Activated CD4-positive, alpha-beta T cell treated with anti-CD3 and anti-CD28 coated beads for 48 hours (primary cell): Measurements from ENCODE around the gene ZDHHC8.

ENCODE experiments used
- DNase-seq: peaks from one replicate; pipeline ENCODE4 v3.0.0-alpha.2; 2020

Gene ZDHHC8, protein sequence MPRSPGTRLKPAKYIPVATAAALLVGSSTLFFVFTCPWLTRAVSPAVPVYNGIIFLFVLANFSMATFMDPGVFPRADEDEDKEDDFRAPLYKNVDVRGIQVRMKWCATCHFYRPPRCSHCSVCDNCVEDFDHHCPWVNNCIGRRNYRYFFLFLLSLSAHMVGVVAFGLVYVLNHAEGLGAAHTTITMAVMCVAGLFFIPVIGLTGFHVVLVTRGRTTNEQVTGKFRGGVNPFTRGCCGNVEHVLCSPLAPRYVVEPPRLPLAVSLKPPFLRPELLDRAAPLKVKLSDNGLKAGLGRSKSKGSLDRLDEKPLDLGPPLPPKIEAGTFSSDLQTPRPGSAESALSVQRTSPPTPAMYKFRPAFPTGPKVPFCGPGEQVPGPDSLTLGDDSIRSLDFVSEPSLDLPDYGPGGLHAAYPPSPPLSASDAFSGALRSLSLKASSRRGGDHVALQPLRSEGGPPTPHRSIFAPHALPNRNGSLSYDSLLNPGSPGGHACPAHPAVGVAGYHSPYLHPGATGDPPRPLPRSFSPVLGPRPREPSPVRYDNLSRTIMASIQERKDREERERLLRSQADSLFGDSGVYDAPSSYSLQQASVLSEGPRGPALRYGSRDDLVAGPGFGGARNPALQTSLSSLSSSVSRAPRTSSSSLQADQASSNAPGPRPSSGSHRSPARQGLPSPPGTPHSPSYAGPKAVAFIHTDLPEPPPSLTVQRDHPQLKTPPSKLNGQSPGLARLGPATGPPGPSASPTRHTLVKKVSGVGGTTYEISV

GRCh38 chr22:20131597-20131858 is at the start of gene ZDHHC8:
TSS of gene ZDHHC8 (plus strand) at chr22:20131804. CDS start at chr22:20131948, 144 bp downstream.
- DNase-seq, result peak; percentile 43

GRCh38 chr22:20083157-20083890 is 48.3 kb upstream of the ZDHHC8 start:
- DNase-seq, result no peak

- DNase-seq, result no peak
Measured at GRCh38 chr22:20083891-20084546, 47.6 kb upstream of the ZDHHC8 start.

GRCh38 chr22:20084547-20085413 is 46.8 kb upstream of the ZDHHC8 start:
- DNase-seq, result peak; percentile 51

DNA sequence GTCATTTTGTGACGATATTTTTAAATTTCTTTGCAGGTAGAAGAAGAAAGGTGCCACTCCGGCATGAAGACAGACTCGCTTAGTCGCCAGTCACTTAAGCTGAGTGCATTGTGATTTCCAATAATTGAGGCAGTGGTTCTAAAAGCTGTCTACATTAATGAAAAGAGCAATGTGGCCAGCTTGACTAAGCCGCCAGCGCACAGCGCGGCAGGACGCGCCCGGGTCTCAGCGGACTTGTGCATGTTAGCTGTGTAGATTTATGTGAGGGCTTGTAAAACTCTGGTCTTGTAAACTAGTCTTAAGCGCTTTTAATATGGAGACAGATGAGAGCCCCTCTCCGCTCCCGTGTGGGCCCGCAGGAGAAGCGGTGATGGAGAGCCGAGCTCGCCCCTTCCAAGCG is 46.0 kb upstream of the ZDHHC8 start:
- no peak for DNase-seq

- DNase-seq, result no peak
Measured at GRCh38 chr22:20086101-20086599, 45.5 kb upstream of the ZDHHC8 start.

DNA sequence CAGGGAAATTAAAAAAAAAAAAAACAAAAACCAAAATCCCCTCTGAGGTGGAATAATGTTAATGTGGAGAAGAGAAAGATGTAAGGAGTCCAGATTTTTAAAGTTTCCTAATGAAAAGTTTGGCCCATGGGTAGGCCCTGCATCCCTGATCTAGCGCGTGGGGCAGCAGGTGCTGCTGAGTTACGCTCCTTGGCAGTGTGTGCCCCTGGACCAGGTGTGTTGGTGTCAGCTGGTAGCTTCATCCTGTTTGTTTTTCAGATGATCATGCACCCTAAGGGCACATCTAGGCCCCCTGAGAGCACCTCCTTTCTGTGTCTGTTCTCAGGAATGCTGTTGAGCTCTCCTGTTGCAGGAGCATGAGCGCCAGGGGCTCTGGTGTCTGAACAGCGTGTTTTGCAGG is 44.8 kb upstream of the ZDHHC8 start:
- DNase-seq, result no peak

DNA sequence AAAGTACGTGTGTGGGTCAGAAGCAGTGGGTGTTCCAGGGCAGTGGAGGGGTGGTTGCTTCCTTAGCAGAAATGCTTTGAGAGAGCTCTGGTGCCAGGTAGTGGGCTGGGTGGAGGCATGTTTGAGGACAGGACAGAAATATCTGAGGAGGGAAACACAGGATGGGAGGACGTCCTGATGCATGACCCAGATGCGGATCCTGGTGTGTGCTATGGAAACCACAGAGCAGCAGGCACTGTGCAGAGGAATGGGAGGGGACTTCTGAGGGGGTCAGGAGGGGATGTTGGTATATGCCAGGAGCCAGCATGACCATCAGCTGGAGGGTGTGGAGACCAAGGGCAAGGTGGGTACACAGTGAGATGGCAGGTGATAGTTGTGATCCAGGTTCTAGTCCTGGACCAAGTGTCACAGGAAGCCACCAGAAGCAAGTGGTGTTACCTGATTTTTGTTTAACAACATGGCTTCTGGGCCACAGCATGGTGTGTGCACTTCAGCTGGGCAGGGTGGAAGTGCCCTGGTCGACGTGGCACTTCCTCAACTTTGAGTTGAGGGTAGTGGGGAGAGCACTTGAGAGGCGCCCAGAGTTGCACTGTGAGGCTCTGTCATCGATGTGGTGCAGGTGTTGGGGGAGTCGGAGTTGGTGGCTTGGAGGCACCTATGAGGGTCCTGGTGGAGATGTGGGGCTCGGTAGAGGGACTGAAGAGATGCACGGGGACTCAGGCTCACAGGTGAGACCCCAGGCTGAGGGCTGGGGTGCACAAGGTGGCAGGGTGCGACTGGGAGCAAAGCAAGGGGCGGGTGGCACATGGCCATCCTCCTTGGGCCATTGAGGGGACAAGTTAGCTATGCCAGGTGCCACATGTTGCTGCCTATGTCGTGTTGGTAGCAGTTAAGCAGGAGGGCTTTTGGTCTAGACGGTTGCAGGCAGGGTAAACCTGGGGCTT is 44.0 kb upstream of the ZDHHC8 start:
- no peak for DNase-seq

DNA sequence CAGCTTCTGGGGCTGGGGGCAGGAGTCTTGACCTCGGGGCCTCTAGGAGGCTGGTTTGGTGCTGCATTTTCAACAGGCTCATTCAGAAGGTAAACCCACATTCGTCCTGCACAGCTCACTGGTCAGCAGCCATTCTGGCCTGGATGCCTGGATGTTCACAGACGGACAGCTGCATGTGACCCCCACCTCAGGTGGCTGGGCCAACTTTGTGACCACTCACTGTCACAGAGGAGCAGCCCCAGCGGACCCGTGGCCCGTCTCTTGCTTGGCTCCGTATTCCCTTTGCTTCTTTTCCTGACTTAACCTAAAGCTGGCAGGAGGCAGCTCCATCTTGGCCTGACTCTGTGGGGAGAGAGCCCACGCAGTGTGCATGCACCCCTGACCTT is 43.3 kb upstream of the ZDHHC8 start:
- DNase-seq, result no peak

- DNase-seq, result no peak
Measured at GRCh38 chr22:20089226-20089976, 42.2 kb upstream of the ZDHHC8 start.

- no peak for DNase-seq
Measured at GRCh38 chr22:20089977-20090729, 41.5 kb upstream of the ZDHHC8 start.

DNA sequence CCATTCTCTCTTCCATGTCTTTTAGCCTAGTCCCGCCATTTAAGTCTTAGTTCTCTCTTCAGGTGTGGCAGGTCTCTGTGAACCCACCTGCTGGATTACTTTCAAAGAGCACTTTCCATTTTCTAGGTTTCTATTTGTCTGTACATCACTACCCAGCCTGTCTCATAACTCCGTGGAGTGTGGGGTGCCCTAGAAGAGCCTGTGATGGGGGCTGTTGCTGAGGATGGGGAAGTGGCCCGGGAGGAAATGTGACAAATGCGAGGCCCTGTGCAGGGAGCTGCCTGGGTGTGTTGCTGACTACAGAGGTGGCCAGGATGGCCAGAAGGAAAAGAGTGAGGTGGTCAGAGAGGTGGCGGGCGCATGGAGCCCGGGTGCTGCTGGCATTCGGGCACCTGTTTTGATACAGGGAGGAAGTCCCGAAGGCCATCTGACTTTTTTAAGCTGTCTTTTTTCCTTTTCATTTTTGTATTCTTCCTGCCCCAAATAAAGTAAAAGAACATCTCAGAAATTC is 40.8 kb upstream of the ZDHHC8 start:
- no peak for DNase-seq

GRCh38 chr22:20091690-20092476 is 39.7 kb upstream of the ZDHHC8 start:
- no peak for DNase-seq

DNA sequence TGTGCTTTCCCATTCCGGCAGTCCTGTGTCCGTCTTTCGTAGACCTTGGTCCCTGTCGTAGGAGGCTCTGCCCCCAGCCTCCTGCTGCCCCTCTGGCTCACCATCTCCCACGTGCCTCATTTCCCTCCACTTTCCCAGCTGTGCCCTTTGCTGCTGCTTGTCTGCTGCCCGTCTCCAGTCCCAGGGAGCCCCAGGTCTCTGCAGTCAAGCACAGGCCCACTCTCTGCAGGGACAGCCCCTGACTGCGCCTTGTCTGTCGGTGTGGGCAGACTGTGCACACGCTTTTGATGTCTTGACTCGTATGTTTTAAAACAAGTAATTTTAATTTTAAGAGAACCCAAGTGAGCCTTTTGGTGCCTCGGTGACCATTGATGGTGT is 39.1 kb upstream of the ZDHHC8 start:
- DNase-seq, result no peak

- DNase-seq, result no peak
Measured at GRCh38 chr22:20093418-20094196, 38.0 kb upstream of the ZDHHC8 start.

DNA sequence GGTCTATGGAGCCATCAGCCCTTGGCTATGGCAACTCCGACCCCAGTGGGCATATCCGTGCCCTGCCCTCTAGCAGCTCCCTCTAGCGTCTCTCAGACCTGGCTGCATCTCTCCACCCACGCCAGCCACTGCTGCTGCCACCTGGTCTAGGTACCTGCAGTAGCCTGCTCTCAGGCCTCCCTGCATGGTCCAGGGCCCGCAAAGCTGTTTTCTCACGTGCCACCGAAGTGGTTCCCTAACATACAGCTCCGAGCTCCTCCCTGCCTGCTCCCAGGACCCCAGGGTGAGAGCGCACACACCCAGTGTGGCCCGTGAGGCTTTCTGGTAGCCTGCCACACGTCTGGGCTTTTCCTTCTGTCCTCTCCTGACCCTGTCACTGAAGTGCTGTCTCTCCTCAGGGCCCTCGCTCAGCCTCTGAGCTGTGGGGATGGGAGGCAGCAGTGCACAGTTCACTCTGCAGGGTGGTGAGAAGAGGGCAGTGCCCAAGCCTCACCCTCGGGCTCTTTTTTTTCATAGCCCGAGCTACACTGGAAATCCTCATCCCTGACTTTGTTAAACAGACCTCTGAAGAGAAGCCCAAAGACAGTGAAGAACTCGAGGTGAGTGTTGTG is 37.3 kb upstream of the ZDHHC8 start:
- no peak for DNase-seq

DNA sequence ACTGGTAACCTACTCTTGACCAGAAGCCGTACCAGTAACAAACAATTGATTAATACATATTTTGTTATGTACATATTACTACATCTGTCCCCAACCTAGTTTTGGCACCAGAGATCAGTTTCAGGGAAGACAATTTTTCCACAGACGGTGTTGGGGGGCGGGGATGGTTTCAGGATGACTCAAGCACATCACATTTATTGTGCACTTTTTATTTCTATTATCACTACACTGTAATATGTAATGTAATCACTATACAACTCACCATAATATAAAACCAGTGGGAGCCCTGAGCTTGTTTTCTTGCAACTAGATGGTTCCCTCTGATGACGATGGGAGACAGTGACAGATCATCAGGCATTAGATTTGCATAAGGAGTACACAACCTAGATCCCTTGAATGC is 36.1 kb upstream of the ZDHHC8 start:
- DNase-seq, result peak; percentile 44
